HG03097 (cell line): Measurements from ENCODE around the gene SHROOM3.

Source experiments
- ATAC-seq: cut with Tn5 transposase; IDR thresholded peaks from one replicate; pipeline ENCODE4 v1.9.1; 2021; ENCODE audit not compliant: unreplicated experiment, low FRiP score

Gene SHROOM3

DNA sequence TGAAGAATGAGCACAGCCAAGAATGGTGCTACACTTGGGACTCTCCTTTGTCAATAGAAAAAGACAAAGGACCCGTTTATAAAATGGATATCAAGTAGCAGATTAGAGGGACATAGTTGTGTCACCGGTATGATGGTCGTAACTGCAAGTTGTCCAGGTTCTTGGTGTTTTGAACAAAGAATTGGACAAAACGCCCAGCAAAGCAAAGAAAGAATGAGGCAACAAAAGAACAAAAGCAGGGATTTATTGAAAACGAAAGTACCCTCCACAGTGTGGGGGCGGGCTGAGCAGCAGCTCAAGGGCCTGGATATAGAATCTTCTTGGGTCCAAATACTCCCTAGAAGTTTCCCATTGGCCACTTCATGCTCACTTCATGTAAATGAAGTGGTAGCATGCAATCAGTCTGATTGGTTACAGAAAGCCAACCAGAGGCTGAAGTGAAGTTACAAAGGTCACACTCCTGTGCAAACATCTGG, 54.7 kb downstream of the SHROOM3 start:
- no peak for ATAC-seq

DNA sequence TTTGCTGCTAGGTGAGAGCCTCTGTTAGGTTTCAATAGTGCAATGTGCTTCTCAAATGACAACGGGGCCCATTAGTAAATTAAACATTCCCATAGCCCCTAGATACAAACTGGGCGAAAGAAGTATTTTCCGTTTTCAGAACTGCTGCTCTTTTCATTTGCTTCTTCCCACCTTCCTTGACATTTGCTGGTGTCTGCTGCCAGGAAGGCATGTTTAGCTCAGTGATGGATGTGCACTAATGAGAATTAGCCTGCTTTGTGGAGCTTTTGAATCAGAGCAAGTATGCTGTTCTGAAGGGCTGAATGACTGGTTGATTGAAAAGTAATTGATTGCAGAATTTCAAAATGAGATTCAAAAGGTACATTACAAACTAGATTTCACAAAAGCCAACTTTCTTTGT, 57.0 kb downstream of the SHROOM3 start:
- ATAC-seq: no peak

DNA sequence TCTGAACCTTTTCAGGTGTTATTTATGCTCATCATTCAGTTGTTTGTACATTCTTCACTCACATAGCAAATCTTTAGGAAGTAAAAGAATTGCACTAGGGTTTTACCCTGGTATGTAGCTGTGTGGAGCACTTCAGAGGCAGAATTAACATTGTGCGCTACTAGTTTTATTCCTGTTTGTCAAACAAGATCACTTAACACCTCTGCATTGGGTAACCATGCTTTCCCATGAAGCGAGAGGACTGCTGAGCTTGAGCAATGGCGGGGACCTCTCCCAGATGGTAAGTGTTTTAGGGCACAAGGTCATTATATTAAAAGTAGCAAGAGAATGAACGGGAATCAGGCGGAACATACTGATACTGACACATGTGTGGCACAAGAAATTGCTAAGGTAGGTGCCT, 59.2 kb downstream of the SHROOM3 start:
- ATAC-seq: no peak

DNA sequence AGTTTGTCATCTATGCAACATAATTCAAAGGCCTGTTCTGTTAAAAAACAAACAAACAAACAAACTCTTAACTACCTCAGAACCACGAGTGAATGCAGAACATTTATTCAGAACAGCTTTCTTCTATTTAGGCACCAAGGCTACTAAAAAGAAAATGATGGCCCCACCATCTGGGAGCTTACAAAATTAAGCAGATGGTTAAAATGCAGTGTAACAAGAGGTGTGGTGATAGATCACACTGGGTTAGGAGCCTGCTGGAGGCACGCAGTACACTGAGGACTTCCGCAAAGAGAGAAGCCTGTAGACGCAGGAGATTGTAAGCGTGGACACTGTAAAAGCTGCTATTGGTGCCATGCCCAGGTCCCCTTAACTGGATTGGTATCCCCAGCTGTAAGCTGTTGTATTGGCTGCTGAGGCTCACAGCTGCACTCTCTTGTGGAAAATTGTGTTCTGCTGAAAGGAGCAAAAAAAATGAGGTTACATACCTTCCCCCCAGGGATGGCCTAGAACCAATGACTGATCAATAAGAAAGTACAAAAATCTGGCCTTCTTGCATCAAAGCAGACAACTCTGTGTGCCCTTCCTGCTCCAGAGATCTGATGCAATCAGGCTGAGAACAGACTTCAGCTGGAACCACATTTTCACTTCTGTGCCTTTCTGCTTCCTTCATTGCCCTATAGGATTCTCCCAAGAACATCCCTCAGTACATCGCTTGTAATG, 60.0 kb downstream of the SHROOM3 start:
- no peak for ATAC-seq

DNA sequence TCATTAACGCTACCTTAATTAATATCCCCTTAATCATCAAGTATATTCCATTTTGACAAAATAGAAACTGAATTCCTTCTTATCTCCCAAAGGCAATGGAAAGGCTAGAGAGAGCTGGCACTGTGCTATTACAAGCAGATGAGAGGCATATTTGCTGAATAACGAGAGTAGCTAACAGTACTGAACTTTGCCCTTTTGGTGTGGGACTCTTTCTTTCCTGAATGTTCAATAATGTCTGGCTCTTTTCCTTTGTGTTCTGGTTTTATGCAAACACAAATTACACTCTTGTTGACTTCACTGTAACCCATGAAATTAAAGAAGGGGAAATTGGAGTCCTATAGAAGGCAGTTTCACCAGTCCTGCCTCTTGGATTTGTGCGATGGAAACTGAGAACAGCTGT, 63.5 kb downstream of the SHROOM3 start:
- ATAC-seq: no peak

DNA sequence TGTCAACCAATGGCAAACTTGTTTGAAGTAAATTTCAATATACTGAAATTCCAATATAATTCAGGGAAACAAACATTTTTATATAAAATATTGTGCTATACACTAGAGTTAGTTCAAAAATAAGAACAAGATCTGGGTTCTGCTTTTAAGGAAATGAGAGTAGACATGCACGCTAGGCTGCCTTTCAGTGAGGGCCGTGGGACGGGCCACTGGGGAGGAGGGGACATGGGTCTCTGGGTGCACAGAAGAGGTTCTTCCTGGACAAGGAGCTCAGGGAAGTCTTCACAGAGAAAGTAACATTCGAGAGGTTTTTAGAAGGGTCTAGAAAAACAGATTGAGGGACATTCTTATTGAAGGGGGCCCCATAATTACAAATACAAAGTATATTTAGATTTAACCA, 64.4 kb downstream of the SHROOM3 start:
- no peak for ATAC-seq

DNA sequence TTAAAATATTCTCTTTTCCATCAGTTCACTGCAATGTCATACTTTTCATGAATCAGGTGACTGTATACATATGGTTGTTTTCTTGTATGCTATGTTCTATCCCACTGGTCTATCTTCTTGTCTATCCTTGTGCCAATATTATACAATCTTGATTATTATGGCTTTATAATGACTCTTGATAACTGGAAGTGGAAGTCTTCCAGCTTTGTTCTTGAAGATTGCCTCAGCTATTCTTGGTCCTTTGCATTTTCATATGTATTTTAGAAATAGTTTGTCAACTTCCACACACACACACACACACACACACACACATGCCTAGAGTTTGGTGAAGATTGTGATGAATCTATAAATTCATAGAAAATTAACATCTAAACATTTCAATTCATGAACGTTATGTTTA, 67.9 kb downstream of the SHROOM3 start:
- no peak for ATAC-seq

DNA sequence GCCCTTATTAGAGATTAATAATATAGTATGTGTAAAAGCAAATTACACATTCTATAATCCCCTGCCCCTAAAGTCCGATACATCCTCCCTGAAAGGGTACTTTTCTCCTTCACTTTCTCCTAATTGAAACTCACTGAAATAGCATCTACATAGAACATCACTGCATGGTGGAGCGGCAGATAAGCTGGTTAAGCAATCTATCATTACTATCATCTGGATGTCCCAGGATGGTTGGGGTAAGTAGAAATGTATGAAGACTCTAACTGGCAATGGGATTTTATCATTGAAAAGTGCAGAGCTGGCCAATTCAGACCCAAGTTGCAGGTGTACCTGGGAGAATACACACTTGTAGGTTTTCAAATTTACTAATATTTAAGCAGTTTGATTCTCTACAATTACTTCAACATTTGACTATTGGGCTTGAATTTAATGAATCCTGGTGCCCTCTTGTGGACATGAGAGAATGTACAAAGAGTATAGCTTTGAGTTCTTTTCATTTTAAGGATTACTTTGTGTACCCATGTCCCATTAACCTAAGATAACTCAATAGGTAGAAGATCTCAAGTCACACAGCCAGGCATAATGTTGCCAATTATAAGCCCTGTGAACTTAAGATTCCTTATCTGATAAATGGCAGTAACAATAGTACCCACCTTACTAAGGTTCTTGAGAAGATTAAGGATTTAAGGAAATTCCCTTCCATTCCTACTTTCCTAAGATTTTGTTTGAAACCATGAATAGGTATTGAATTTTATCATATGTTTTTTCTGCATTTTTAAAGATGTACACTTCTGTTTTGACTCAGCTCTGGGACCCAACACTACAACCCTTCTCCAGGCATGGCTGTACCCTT, 69.8 kb downstream of the SHROOM3 start:
- no peak for ATAC-seq

DNA sequence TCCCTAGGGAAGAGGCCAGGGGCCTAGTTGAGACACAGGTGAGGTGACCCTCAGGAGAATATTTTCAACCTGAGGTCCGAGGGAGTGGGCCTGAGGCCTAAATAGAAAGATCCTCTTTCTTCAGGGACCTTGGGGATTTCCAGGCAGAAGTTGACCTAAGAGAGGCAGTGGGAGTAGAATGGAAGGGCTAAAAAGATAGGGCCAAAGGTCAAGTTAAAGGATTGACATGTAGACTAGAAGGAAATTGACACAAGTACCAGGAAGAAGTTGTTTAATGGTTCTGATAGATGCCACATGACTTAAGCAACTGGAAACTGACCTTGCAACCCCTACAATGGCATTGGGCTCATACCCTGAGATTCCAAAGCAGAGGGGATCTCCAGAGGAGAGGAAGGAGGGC, 76.9 kb downstream of the SHROOM3 start:
- ATAC-seq: no peak

DNA sequence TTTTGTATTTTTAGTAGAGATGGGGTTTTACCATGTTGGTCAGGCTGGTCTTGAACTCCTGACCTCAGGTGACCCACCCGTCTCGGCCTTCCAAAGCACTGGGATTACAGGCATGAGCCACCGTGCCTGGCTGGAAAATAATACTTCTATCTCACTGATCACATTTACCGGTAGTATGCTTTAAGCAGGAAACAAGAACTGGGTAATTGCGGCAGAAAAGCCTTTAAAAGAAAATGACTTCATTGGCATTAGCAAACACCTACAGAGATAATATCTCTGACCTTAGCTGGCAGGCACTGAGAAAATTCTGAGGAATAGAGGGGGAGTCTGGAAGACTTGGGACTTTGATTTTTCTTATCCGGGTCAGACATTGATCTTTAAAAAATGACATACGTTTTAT, 78.5 kb downstream of the SHROOM3 start:
- no peak for ATAC-seq

DNA sequence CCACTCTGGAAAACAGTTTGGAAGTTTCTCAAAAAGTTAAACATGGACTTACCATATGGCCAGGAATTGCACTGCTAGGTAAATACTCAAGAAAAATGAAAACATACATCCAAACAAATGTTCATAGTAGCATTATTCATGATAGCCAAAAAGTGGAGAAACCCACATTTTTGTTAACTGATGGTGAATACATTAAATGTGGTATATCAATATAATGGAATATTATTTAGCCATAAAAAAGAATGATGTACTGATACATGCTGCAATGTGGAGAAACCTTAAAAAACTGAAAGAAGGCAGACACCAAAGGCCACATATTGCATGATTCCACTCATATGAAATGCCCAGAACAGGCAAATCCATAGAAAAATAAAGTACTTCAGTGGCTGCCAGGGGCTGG, 79.1 kb downstream of the SHROOM3 start:
- no peak for ATAC-seq

DNA sequence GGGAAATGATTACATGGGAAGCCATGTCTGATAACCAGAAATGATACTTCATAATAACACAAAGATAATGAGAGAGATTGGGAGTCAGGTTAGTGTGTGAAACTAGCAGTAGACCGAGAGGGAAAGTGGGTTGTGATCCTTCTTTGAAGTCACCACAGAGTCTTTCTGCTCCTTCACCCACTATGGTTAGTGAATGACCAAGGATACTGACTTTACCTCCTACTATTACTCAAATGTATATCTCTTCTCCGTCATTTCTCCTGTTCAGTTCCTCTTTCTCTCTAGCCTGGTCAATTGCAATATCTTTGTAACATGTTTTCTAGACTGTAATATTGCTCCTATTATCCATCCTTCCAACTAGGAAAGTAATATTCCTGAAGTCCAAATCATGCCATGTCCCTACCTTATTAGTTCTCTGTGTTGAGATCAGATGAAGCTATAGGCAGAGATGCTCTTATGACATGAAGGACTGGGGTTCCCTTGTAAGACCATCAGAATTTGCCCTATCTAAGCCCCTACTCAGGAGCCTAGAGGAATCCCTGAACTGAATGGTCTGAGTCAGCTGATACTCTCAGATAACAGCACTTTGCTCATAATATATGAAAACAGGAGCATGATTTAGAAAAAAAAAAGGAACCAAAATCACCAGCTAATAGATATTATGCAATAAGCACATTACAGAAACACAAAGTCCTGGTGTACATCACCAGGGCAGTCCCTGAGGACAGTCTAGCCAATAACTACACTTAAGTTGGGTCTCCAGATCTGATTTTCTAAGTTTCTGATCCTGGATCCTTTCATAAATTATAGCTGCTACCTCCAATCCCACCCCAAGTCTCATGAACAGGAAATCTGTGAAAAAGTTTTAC, 81.2 kb downstream of the SHROOM3 start:
- ATAC-seq: no peak

DNA sequence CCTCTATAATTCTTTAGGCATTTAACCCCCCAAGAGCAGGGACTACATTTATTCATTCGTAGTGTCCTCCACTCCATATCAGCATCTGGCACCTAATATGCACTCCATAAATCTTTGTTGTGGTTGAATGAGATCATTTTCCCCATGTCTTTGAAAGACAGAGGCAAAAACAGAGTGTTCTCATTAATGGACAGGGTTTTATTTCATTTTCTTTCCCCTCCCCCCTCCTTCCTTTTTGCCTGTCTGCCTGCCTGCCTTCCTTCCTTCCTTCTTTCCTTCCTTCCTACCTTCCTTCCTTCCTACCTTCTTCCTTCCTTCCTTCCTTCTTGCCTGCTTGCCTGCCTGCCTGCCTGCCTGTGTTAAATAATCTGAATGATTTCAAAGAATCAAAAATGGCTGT, 83.2 kb downstream of the SHROOM3 start:
- ATAC-seq: no peak

DNA sequence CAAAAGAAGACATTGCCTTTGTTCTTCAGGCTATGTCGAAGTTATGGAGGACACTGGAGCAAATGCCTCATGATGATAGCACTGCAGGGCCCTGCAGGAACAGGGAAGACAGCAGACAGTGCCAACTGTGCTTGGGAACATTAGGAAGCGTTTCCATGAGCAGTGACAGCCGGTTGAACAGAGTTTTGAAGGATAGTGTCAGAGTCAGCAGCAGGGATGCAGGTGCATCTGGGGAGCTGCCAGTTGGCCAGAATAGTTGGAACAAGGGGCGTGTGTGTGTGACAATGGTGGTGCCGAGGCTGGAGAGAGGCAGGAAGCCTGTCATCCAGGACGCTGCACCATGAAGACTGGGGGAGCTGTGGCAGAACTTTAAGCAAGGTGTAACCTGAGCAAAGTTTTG, 88.6 kb downstream of the SHROOM3 start:
- no peak for ATAC-seq

DNA sequence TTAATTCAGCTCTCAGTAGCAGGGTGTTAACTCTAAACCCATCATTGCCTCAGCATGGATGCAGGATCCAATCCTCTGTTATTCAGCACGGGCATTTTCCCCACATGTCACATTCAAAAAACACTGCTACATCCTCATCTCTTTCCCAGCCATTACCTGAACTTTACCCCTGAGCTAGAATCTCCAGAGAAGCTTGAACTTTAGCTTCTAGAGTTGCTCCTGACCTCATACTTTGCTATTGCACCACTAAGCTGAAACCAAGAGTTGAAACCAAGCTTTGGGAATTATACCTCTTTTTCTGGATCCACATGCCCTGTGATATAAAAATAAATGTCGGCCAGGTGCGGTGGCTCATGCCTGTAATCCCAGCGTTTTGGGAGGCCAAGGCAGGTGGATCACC, 90.7 kb downstream of the SHROOM3 start:
- no peak for ATAC-seq

DNA sequence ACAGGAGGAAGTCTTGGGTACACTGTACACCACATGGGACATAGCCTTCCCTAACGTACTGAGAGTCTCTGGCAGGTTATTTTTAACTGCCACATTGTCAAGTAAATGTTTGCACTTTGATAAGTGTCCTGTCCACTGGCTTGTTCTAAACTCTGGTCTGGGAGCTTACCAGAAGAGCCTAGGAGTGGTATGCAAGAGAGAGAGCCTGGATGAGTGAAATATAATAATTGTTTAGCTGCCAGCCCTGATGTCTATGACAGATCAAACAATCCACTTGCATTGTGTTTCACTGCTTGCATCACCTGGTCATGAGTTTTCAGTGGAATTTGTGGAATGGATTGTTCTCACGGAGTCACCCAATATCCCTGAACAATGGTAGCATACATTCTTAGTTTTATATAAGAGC, 91.6 kb downstream of the SHROOM3 start:
- no peak for ATAC-seq

DNA sequence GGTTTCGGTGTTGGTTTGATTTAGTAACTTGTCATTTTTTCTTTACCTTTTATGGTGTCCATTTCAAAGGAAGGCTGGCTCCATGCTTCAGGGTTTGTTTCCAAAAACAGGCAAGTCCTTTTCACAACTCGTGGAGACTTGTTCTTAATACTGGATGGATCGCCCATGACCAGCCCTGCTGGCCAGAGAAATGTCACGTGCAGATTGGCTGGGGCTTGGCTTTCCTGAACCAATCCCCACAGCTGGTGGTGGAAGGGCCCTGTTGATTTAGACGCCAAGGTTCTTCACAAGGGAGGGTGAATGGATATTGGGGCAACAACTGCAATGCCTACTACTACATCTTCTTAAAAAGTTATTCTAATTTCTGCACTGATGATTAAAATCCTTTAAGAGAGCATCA, 92.6 kb downstream of the SHROOM3 start:
- ATAC-seq: no peak

DNA sequence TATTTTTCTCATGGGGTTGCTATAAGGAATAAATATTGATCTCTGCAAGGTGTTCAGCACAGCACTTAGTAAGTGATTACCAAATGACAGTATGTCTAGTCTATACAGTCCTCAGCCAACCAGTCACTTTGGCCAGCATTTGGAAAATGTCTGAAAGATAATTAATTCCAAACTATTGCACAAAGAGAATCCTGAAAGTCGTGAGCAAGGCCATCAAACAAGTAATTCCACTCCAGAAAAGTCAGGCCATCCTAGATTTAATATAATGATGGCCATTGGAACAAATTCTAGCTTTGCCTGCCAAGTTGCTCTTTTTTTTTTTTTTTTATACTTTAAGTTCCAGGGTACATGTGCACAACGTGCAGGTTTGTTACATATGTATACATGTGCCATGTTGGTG, 96.6 kb downstream of the SHROOM3 start:
- ATAC-seq: no peak

DNA sequence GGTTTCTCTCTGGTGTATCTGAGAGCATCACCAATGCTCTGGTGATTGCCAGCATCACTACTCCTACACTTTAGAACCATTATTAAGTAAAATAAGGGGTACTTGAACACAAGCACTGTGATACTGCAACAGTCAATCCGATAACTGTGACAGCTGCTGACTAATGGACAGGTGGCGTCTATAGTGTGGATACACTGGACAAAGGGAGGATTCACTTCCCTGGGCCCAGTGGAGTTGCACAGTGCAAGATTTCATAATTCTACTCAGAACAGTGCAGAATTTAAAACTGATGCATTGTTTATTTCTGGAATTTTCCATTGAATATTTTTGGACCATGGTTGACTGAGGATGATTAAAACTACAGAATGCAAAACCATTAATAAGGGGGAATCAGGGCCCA, 97.8 kb downstream of the SHROOM3 start:
- ATAC-seq: no peak

DNA sequence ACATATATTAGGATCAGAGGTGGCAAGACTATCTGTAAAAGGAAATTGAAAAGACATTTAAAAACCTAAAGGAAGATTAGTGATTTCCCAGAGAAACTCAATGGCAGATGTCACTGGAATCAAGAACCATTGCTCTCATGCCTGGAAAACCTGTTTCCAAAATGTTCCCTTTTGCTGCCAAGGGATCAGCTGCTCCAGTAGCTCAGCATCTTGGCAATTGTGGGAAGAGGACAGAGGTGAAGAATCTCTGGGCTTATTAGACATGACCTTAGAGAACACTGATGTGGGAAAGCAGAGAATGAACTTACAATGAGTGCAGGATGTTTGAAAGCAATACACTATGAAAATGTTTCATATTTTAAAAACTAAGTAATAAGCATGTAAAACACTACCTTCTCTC, 98.3 kb downstream of the SHROOM3 start:
- no peak for ATAC-seq
